Esophagus muscularis mucosa (tissue), 4 donors: ENCODE data around the gene ACTA1. TPM values are rescaled to one million over a fixed set of nuclear protein-coding genes. Genes with fewer than 3 reads are reported as not detected.
A peak's percentile ranks its signal among the peaks of the same experiment; 100 is the strongest.

Experiments used
- DNase-seq: peaks from one replicate; pipeline ENCODE4 v3.0.0-alpha.2; 2017; ENCODE audit errors: extremely low spot score
- H3K27ac ChIP-seq, 4 donors: fragments of 200-600 bp; sonication (generic); replicated peaks in 1 of 4; 1 replicate in 3 of 4; 2 replicates in 1 of 4; pipeline ENCODE4 v1.5.1; 2016 to 2019; ENCODE audit warnings: mild to moderate bottlenecking in 1 of 4
- H3K27me3 ChIP-seq, 4 donors: fragments of 200-600 bp; sonication (generic); one replicate each; pipeline versions ENCODE4 v1.5.1 to v1.6.0; 2016 to 2019
- H3K36me3 ChIP-seq, 4 donors: fragments of 200-600 bp; sonication (generic); one replicate each; pipeline ENCODE4 v1.5.1; 2016 to 2019
- H3K4me1 ChIP-seq, 4 donors: fragments of 200-600 bp; sonication (generic); one replicate each; pipeline ENCODE4 v1.5.1; 2016 to 2019
- H3K4me3 ChIP-seq, 4 donors: fragments of 200-600 bp; sonication (generic); 1 replicate in 2 of 4; 2 replicates in 2 of 4; pipeline ENCODE4 v1.5.1; 2016 to 2019; ENCODE audit warnings: mild to moderate bottlenecking in 4 of 4, moderate library complexity in 1 of 4
- H3K9me3 ChIP-seq, 4 donors: fragments of 200-600 bp; sonication (generic); 1 replicate in 3 of 4; 2 replicates in 1 of 4; pipeline ENCODE4 v1.5.1; 2016 to 2019
- EP300 ChIP-seq: sonication (generic); formaldehyde crosslinking; IDR thresholded peaks from one replicate; pipeline ENCODE4 v1.6.1; 2017; ENCODE audit warnings: antibody characterized with exemption
- POLR2A ChIP-seq: fragments of 450-650 bp; IDR thresholded peaks from one replicate; pipeline ENCODE4 v1.6.1; 2017; ENCODE audit warnings: antibody characterized with exemption, moderate library complexity, mild to moderate bottlenecking, low read depth
- POLR2AphosphoS5 ChIP-seq, 2 donors: sonication (generic); formaldehyde crosslinking; IDR thresholded peaks; one replicate each; pipeline ENCODE4 v1.6.1; 2017; ENCODE audit warnings: antibody characterized with exemption in 2 of 2
- WGBS: methylation state at CpG from one replicate; pipeline ENCODE4 v1.1.5; 2018; 5-methylcytosine and 5-hydroxymethylcytosine counted together
- intact Hi-C: fragments of 100-400 bp; cut with DNase I; formaldehyde crosslinking; loops from one replicate; pipeline ENCODE4 v1.15.1; 2023
- total RNA-seq, 4 donors: library from RNA; depleted of rRNA; stranded (reverse); fragments of >200 nt; gene quantifications; one replicate each; pipeline versions ENCODE4 v1.1.0 to v1.2.1, GENCODE V29; 2016
- TF ChIP-seq, protein P1 (sequence below), 3 experiments: fragments of 200-600 bp in 2 of 3; fragments of 450-650 bp in 1 of 3; sonication (generic) in 2 of 3; IDR thresholded peaks; one replicate each; pipeline ENCODE4 v1.5.1; 2017 to 2019; ENCODE audit warnings: antibody characterized with exemption in 3 of 3, mild to moderate bottlenecking in 2 of 3, moderate library complexity in 1 of 3

The ACTA1 gene
- total RNA-seq, 4 donors from 2014 or later = 0.29 to 0.58 (median 0.42) TPM; not detected in 1

- no peak overlapping the region for H3K4me3 ChIP-seq
- peaks cover 0 to 47% (median 23%) of the 10 kb centered on the region in 4 donors for H3K27me3 ChIP-seq
- peaks cover 37 to 44% (median 42%) of the 10 kb centered on the region in 4 donors for H3K4me1 ChIP-seq
- H3K36me3 ChIP-seq = no peaks in the 10 kb centered on the region
- TF ChIP-seq POLR2AphosphoS5 (IDR thresholded peaks at IDR 0.05) (no peak), EP300 (no peak), POLR2A (no peak)
- TF ChIP-seq, protein P1, sequence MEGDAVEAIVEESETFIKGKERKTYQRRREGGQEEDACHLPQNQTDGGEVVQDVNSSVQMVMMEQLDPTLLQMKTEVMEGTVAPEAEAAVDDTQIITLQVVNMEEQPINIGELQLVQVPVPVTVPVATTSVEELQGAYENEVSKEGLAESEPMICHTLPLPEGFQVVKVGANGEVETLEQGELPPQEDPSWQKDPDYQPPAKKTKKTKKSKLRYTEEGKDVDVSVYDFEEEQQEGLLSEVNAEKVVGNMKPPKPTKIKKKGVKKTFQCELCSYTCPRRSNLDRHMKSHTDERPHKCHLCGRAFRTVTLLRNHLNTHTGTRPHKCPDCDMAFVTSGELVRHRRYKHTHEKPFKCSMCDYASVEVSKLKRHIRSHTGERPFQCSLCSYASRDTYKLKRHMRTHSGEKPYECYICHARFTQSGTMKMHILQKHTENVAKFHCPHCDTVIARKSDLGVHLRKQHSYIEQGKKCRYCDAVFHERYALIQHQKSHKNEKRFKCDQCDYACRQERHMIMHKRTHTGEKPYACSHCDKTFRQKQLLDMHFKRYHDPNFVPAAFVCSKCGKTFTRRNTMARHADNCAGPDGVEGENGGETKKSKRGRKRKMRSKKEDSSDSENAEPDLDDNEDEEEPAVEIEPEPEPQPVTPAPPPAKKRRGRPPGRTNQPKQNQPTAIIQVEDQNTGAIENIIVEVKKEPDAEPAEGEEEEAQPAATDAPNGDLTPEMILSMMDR (IDR thresholded peaks at IDR 0.05) = no peak
- WGBS = 16% methylated on average over 10 of the region's 14 CpGs
- DNase-seq = no peak
- intact Hi-C loops = no loop called here
- no peaks in the 10 kb centered on the region for H3K9me3 ChIP-seq
- H3K27ac ChIP-seq = peak overlapping the region in 1 of 4 donors; percentile 50
These were observed 23.0 kb downstream of the ACTA1 start for GRCh38 chr1:229410692-229411433.

GRCh38 chr1:229410370-229410691 lies 23.6 kb downstream of the ACTA1 start:
- peak overlapping the region in 1 of 4 donors; percentile 50 for H3K27ac ChIP-seq
- peaks cover 0 to 52% (median 24%) of the 10 kb centered on the region in 4 donors for H3K27me3 ChIP-seq
- peaks cover 37 to 44% (median 42%) of the 10 kb centered on the region in 4 donors for H3K4me1 ChIP-seq

DNA sequence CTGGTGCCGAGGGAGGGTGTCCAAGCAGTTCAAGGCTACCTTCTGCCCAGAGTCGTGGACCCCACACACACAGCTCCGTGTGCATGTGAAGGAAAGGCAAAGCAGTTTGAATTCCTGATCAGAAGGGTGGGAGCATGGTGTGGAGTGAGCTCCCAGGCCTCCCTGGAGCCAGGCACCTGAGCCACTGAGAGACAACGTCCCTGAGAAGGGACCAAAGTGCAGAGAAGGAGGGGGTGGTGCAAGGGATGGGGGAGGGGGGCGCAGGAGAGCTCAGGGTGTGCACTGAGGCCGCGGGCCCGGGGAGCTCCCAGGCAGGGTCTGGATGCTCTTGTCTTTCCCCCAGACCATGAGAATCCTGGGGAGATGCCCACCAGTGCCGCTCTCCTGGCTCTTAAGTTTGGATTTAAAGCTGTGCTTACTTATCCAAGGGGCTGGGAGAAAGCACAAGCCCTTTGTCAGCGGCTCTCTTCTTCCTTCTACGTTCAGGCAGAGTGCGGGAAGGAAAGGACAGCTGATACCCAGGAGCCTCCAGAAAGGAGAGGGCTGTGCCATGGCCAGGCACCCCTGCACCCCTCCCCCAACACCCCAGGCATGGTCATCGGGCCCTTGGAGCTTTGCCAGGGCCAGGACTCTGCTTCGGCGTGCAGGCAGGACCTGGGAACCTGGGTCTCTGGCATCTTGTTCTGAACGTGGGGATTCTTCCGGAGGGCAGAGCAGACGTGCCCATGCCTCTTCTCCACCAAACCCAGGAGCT lies 24.1 kb downstream of the ACTA1 start:
- no peak overlapping the region for H3K27ac ChIP-seq
- no peaks in the 10 kb centered on the region for H3K36me3 ChIP-seq
- intact Hi-C loops = no loop called here
- DNase-seq = no peak
- no peaks in the 10 kb centered on the region for H3K9me3 ChIP-seq
- H3K4me1 ChIP-seq = peaks cover 37 to 44% (median 42%) of the 10 kb centered on the region in 4 donors
- H3K4me3 ChIP-seq = no peak overlapping the region
- peaks cover 0 to 57% (median 24%) of the 10 kb centered on the region in 4 donors for H3K27me3 ChIP-seq
- 29% methylated on average over 12 of the region's 18 CpGs for WGBS
- TF ChIP-seq, protein P1 (IDR thresholded peaks at IDR 0.05) = no peak
- no peak for TF ChIP-seq POLR2AphosphoS5 (IDR thresholded peaks at IDR 0.05)
- TF ChIP-seq POLR2A = no peak
- TF ChIP-seq EP300 = no peak

More at GRCh38 chr1:229410370-229410691, 23.6 kb downstream of the ACTA1 start:
- H3K4me3 ChIP-seq = no peak overlapping the region
- H3K36me3 ChIP-seq = no peaks in the 10 kb centered on the region
- TF ChIP-seq EP300 (no peak), POLR2A (no peak), POLR2AphosphoS5 (IDR thresholded peaks at IDR 0.05) (no peak)
- TF ChIP-seq, protein P1 (IDR thresholded peaks at IDR 0.05) = no peak
- H3K9me3 ChIP-seq = no peaks in the 10 kb centered on the region
- no peak for DNase-seq
- WGBS = 48% methylated on average over 8 of the region's 9 CpGs
- intact Hi-C loops = no loop called here

GRCh38 chr1:229408458-229409037 lies 25.3 kb downstream of the ACTA1 start:
- peak; percentile 14 for TF ChIP-seq POLR2A
- TF ChIP-seq POLR2AphosphoS5 (IDR thresholded peaks at IDR 0.05) = no peak
- TF ChIP-seq, protein P1 (IDR thresholded peaks at IDR 0.05) = no peak
- TF ChIP-seq EP300 = no peak
- DNase-seq = no peak
- Histone ChIP-seq H3K27me3 (peaks cover 0 to 68% (median 24%) of the 10 kb centered on the region in 4 donors), H3K4me1 (peaks cover 37 to 44% (median 42%) of the 10 kb centered on the region in 4 donors), H3K27ac (no peak overlapping the region), H3K4me3 (no peak overlapping the region), H3K36me3 (no peaks in the 10 kb centered on the region), H3K9me3 (no peaks in the 10 kb centered on the region)
- WGBS = 61% methylated on average over 5 of the region's 8 CpGs
- intact Hi-C loops = no loop called here
